HG02885 (cell line): Measurements from ENCODE around the gene MX1.

Experiments used
- ATAC-seq: cut with Tn5 transposase; IDR thresholded peaks from one replicate; pipeline ENCODE4 v1.9.1; 2021; ENCODE audit warnings: mild to moderate bottlenecking; ENCODE audit not compliant: unreplicated experiment, poor library complexity

MX1 gene, protein sequence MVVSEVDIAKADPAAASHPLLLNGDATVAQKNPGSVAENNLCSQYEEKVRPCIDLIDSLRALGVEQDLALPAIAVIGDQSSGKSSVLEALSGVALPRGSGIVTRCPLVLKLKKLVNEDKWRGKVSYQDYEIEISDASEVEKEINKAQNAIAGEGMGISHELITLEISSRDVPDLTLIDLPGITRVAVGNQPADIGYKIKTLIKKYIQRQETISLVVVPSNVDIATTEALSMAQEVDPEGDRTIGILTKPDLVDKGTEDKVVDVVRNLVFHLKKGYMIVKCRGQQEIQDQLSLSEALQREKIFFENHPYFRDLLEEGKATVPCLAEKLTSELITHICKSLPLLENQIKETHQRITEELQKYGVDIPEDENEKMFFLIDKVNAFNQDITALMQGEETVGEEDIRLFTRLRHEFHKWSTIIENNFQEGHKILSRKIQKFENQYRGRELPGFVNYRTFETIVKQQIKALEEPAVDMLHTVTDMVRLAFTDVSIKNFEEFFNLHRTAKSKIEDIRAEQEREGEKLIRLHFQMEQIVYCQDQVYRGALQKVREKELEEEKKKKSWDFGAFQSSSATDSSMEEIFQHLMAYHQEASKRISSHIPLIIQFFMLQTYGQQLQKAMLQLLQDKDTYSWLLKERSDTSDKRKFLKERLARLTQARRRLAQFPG

DNA sequence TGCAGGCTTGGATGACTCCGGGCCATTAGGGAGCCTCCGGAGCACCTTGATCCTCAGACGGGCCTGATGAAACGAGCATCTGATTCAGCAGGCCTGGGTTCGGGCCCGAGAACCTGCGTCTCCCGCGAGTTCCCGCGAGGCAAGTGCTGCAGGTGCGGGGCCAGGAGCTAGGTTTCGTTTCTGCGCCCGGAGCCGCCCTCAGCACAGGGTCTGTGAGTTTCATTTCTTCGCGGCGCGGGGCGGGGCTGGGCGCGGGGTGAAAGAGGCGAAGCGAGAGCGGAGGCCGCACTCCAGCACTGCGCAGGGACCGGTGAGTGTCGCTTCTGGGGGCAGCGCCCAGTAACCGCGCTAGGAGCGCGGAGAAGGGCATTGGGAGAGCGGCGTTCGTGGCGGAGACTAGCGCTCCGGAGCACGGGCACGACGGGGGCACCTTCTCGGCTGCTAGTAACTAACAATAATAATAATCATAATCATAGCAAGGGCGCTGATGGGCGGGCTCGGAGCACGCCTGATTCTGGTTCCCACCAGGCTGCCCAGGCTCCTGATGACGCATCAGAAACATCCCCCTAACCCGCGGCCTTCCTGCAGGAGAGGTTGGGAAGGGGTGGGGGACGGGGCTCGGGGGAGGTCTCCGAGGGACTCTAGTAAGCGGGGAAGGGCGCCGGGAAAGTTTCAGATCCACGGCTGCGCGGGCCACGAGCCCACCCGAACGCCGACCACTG lies at the start of gene MX1:
Gene MX1, plus strand, starts transcription at position 286 of the 722 bp plus-strand sequence. CDS start 5,832 bp downstream, outside the sequence.
- ATAC-seq, result peak; percentile 82

DNA sequence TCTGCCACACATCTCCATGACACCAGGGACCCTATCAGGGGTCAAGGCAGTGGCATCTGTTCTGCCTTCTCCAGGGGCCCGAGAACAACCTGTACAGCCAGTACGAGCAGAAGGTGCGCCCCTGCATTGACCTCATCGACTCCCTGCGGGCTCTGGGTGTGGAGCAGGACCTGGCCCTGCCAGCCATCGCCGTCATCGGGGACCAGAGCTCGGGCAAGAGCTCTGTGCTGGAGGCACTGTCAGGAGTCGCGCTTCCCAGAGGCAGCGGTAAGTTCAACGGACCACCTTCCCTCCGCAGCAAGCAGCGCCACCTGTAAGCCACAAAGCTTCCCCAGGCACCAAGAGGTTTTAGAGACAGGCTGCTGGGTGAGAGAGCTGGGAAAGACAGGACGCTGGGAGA lies 48.3 kb upstream of the MX1 start:
- ATAC-seq, result no peak

- no peak for ATAC-seq
These were observed 47.2 kb upstream of the MX1 start for GRCh38 chr21:41378849-41379248.

- no peak for ATAC-seq
These were observed 46.1 kb upstream of the MX1 start for GRCh38 chr21:41379901-41380300.

DNA sequence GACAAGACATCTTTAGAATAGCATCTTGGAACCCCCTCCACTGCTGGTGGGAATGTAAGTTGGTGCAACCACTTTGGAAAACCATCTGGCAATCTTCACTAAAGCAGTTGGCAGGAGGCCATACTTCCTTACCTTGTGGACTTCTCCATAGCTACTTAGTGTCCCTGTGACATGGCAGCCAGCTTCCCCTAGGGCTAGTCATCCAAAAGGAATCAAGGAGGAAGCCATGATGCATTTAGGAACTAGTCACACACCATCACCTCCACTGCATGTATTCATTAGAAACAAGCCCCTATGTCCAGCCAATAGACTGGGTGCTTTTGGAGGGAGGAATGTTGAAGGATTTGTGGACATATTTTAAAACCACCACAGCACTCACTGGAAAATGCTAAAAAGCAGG lies 44.3 kb upstream of the MX1 start:
- ATAC-seq, result no peak

DNA sequence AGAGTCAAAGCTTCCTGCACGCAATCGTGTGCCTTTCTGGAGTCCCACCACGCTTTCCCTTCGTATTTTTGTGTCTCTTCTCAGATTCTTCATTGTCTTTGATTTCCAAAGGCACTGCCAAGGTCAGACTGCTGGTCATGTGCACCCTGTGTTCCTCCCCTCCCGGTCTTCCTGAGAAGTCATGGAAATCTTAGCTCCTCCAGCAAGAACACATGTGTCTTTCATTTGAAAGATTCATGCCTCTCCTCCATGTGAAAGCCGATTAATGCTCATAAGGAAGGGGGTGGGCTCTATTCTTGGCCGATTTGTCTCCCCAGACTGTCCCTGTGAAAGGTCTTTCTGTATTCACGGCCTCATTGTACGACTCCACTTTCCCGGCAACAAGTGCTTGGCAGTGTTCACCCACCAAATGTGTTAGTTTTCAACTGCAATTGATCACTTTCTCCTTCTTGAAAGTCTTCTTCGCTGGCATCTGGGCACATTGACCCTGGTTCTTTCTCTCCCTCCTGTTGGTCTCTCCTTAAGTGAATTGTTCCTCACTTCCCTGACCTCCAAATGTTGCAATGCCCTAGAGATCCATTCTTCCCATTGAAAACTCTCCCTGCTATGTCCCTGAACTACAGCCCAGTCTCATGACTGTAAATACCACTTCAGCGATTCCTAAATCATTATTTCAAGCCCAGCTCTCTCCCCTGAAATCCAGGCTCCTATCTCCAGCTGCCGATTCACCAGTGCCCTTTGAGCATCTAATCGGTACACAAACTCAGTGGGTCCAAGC lies 38.8 kb upstream of the MX1 start:
- no peak for ATAC-seq

GRCh38 chr21:41387824-41388223 lies 38.2 kb upstream of the MX1 start:
- no peak for ATAC-seq

GRCh38 chr21:41388259-41388658 lies 37.8 kb upstream of the MX1 start:
- no peak for ATAC-seq

GRCh38 chr21:41390043-41390639 lies 35.9 kb upstream of the MX1 start:
- ATAC-seq, result no peak

DNA sequence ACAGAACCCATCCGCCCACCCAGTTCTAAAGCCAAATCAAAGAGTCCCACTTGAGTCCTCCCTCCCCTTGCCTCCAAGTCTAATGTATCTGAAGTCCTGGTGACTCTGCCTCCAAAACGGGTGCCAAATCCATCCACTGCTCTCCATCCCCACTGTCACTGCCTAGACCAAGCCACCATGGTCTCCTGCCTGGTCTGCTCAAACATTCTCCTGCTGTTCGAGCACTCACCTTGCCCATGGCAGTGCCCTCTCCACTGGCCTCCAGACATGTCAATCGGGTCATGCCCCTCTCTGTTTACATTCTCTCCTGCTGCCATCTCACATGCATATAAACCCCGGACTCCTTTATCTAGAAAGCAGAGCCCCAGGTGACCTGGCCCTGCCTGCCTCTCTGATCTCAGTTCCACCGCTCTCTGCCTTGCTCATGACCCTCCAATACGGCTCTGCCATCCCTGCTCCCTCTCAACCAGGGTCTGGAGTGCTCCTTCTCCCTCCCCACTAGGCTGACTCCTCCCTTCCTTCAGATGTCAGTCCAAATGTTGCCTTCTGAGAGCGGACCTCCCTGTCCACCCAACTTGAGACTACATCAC lies 32.1 kb upstream of the MX1 start:
- no peak for ATAC-seq

DNA sequence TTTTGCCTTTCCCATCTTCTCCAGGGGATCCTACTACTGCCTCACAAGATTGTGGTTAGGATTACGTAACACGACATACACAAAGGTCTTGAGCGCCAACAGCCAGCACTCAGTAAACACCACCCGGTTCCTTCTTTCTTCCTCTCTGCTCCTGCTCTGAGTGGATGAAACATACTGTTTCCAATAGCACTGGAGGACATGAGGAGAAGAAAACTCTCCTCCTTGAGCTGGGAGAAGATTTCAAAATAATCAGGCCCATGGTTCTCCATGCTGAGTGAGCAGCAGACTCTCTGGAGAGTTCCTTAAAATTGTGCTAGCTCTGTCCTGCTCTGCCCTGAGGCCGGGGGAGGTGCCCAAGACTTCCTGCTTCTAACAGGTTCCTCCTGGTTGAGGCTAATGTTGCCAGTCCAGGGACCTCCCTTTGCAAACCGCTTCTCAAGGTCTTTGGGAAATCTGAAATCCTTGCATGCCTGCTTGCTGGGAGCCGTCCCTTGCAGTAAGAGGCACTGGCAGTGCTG lies 29.4 kb upstream of the MX1 start:
- ATAC-seq, result no peak

DNA sequence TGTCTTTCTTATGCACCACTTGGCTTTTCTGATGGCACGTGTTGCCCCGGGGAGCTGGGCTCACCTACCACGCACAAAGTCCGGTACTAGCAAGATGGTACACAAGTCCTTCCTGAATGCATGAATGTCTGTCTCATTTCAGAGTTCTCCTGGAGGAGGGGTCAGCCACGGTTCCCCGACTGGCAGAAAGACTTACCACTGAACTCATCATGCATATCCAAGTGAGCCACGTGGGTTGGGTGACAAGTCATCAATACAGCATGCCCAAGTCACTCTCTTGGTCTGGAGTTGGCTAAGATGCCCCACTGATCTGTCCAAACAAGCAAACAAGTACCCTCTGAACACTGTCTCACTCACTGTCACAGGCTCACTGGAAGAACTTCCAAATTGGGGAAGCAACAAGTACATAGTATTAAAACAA lies 28.6 kb upstream of the MX1 start:
- ATAC-seq, result no peak

DNA sequence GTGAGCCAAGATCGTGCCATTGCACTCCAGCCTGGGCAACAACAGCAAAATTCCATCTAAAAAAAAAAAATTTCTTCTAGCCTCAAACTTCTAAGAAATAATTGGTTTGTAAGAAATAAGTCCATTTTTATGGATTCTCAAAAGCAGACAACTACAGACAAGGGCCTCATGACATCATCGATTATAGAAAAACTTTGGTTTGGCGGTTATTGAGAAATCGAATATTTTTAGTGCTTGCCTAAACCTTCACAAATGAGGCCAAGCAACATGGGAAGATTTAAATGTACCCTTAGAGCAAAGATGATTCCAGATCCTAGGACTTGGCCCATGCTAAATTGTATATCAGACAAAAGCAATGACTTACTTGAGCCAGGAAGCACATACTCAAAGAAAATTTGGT lies 27.8 kb upstream of the MX1 start:
- ATAC-seq, result no peak

DNA sequence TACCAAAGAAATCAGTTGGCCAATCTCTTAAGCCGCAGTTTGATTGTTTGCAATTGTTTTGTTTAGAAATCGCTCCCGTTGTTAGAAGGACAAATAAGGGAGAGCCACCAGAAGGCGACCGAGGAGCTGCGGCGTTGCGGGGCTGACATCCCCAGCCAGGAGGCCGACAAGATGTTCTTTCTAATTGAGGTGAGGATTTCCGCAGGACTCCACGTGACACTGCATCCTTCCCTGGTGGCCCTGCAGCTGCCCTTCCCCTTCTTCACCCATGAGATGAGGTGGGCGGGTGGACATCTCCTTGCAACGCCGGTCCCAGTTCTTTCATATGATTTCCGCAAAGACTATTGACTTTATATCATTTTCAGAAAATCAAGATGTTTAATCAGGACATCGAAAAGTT lies 27.2 kb upstream of the MX1 start:
- no peak for ATAC-seq

GRCh38 chr21:41399246-41399800 lies 26.7 kb upstream of the MX1 start:
- ATAC-seq, result no peak

DNA sequence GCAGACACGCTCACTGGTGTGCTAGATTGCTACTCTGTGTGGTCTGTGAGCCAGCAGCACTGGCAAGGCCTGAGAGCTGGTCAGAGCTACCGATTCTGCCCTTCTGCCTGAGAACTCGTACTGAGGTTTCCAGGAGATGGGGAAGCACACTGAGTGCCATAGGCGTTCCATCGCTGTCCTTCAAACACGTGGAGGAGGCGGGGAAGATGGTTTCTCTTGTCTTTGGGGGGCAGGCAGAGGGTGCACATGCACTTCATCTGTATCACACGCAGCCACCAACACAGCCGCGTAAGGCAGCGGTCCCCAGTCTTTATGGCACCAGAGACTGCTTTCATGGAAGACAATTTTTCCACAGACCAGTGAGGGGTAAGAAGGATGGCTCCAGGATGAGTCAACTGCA lies 23.8 kb upstream of the MX1 start:
- ATAC-seq, result no peak

GRCh38 chr21:41402796-41403195 lies 23.2 kb upstream of the MX1 start:
- ATAC-seq, result no peak

DNA sequence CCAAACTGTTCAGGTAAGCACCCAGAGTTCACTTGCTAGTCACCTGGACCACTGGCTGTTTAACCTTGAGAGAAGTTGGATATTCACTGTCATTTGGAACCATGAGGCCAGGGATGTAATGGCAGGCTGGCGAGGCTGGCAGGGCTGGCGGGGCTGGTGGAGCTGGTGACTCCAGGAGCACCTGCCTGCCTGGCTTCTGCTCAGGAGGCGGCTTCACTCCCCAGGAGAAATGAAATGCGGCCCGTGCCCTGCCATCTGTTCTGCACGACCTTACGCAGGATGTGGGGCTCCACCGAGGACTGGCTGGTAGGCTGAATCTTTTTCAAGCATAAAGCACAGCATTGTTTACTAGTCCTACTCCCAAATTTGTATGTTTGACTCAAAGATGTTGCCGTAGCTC lies 22.7 kb upstream of the MX1 start:
- ATAC-seq, result no peak

- ATAC-seq, result no peak
These were observed 22.1 kb upstream of the MX1 start for GRCh38 chr21:41403966-41404365.
